ENCODE data around the gene KLHL29.

Gene KLHL29

DNA sequence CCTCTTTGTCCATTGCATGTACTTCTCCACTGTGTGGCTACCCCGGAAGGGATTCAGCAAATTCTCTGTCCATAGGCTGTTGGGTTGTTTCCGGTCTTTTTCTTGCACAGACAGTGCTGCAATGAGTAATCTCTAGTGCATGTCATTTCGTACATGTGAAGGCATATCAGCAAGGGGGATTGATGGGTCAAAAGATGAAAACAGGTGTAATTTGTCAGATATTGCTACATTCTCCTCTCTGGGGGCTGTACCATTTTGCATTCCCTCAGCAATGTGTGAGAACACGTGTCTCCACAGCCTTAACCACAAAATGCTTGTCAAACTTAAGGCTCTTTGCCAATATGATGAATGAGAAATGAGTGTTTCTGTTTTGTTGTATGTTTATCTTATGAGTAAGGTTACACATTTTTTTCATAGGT lies 60.5 kb downstream of the KLHL29 start:
- Histone ChIP-seq H3K27ac (no peak overlapping the region), H3K4me3 (no peak overlapping the region)
- DNase-seq (ENCODE audit: low spot score): peak; percentile 28
- no peak for TF ChIP-seq CTCF (IDR thresholded peaks at IDR 0.05)

- no peak for TF ChIP-seq CTCF (IDR thresholded peaks at IDR 0.05)
Measured at GRCh38 chr2:23446916-23447315, 61.9 kb downstream of the KLHL29 start.

GRCh38 chr2:23447405-23447804 lies 62.4 kb downstream of the KLHL29 start:
- no peak for TF ChIP-seq CTCF (IDR thresholded peaks at IDR 0.05)
- Histone ChIP-seq H3K27ac (no peak overlapping the region), H3K4me3 (no peak overlapping the region)
- no peak for DNase-seq (ENCODE audit: low spot score)

More at GRCh38 chr2:23446916-23447315, 61.9 kb downstream of the KLHL29 start:
- Histone ChIP-seq H3K4me3 (no peak overlapping the region), H3K27ac (no peak overlapping the region)
- DNase-seq (ENCODE audit: low spot score): no peak

DNA sequence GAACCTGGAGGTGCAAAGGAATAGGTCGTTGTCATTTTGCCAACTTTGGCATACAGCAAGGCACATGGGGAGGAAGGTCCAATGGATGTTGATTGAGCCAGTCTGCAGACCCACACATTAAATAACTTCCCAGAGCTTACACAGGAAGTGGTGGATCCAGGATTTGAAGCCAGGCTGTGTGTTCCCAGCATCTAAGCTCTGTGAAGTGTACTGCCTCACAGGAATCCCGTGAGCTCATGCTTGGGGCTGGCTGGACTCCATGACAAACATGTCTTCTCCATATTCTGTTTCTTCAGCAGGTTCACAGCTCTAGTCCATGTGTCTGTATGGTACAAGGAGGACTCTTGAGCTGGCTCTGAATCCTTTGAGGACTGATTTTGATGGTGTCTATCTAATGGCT lies 63.9 kb downstream of the KLHL29 start:
- no peak overlapping the region for H3K4me3 ChIP-seq
- no peak for TF ChIP-seq CTCF (IDR thresholded peaks at IDR 0.05)
- no peak overlapping the region for H3K27ac ChIP-seq
- no peak for DNase-seq (ENCODE audit: low spot score)

DNA sequence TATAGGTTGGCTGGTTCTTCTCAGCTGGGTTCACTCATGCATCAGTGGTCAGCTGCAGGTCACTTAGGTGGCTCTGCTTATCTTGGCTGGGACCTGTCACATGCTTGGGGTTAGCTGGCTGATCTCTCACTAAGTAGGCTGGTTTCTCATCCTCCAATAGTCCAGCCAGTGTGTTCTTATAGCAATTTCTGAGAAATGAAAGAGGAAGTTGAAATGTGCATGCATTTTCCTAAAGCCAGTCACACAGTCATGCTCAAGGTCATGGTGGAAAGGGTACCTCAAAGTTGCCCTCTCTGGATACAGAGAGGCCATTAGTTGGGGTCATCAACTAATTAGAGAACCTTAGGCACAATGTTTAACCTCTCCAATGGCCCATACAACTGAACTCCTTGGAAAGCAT lies 64.4 kb downstream of the KLHL29 start:
- no peak for TF ChIP-seq CTCF (IDR thresholded peaks at IDR 0.05)
- DNase-seq (ENCODE audit: low spot score): peak; percentile 35
- Histone ChIP-seq H3K27ac (no peak overlapping the region), H3K4me3 (no peak overlapping the region)

DNA sequence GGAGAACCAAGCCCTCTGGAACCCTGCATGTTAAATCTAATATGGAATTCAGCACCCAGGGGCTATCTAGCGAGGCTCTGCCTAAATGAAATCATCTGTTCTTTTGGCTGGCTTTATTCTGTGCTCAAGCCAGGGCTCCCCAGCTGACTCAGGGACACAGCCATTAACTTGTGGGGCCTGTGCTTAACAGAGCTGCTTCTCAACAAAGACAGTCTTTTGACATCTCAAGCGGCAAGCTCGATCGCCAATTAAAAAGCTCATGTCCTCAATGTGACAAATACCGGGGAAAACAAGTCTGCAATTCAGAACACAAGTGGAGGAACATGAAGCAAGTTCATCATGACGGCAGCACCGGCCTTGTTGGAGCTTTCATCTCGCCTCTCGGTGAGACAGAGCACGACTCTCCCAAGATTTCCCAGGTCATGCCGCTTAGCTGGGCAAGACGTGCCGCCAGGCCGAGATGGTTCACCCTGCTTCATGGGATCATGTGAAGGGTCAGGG lies 64.9 kb downstream of the KLHL29 start:
- Histone ChIP-seq H3K4me3 (no peak overlapping the region), H3K27ac (no peak overlapping the region)
- peak; percentile 65 for DNase-seq (ENCODE audit: low spot score)
- no peak for TF ChIP-seq CTCF (IDR thresholded peaks at IDR 0.05)

DNA sequence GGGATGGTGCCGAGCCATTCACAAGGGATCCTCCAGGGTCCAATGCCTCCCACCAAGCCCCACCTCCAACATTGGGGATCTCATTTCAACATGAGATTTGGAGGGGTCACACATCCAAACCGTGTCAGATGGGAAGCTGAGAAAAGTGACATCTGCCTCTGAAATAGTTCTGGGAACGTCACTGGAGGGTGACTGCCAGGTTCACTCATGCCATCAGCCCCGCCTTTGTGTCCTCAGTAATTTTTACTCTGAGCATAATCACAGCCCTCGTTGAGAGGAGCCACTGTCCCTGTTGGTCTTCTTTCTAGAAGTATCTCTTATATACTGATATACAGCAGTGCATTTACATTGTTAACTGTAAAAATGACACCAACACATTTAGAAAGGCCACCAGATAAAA lies 67.4 kb downstream of the KLHL29 start:
- no peak for DNase-seq (ENCODE audit: low spot score)
- Histone ChIP-seq H3K4me3 (no peak overlapping the region), H3K27ac (no peak overlapping the region)
- TF ChIP-seq CTCF (IDR thresholded peaks at IDR 0.05): no peak
